K562 (cell line): ENCODE data around the gene PPP2R3B. TPM values are rescaled to one million over a fixed set of nuclear protein-coding genes. Genes with fewer than 3 reads are reported as not detected.
A peak's percentile ranks its signal among the peaks of the same experiment; 100 is the strongest.

Experiments used
- CBX1 ChIP-seq: sonication (generic); IDR thresholded peaks from 2 replicates; pipeline ENCODE4 v1.6.1; 2016; ENCODE audit warnings: antibody characterized with exemption, low read depth, mild to moderate bottlenecking
- CBX3 ChIP-seq, 2 experiments: IDR thresholded peaks; 1 replicate in 1 of 2; 2 replicates in 1 of 2; pipeline ENCODE4 v1.6.1; 2012; ENCODE audit warnings: inconsistent platforms in 2 of 2, low read length in 2 of 2, borderline replicate concordance in 1 of 2, control low read depth in 1 of 2
- ELF4 ChIP-seq: fragments of 450-650 bp; formaldehyde crosslinking; IDR thresholded peaks from 2 replicates; pipeline ENCODE4 v1.4.0; 2022; ENCODE audit warnings: missing genetic modification characterization
- FOXK1 ChIP-seq: sonication (generic); formaldehyde crosslinking; IDR thresholded peaks from 2 replicates; pipeline ENCODE4 v1.8.0; 2022; ENCODE audit warnings: missing genetic modification reagents, mild to moderate bottlenecking, borderline replicate concordance
- FUS ChIP-seq: fragments of 200-400 bp; formaldehyde crosslinking; optimal IDR thresholded peaks from 2 replicates; pipeline ENCODE3; 2017; ENCODE audit warnings: low read depth, low read length
- HIVEP1 ChIP-seq: fragments of 250-450 bp; sonication (Bioruptor Pico); IDR thresholded peaks from 2 replicates; pipeline ENCODE4 v1.4.0; 2020; ENCODE audit warnings: mild to moderate bottlenecking
- MLLT1 ChIP-seq, 2 experiments: fragments of 450-650 bp; IDR thresholded peaks; 2 replicates each; pipeline ENCODE4 v1.6.1; 2016
- MYC ChIP-seq, 2 experiments: fragments of 250-450 bp in 1 of 2; sonication (Bioruptor Pico) in 1 of 2; IDR thresholded peaks; 2 replicates each; pipeline versions ENCODE4 v1.5.1 to v1.6.1; 2012 to 2021; ENCODE audit warnings: low read depth in 2 of 2, borderline replicate concordance in 1 of 2, improper control_type of control experiment in 1 of 2, low read length in 1 of 2, mild to moderate bottlenecking in 1 of 2, moderate library complexity in 1 of 2
- NR2F6 ChIP-seq: fragments of 450-650 bp; formaldehyde crosslinking; IDR thresholded peaks from 2 replicates; pipeline ENCODE4 v1.4.0; 2020; ENCODE audit warnings: mild to moderate bottlenecking
- RAD51 ChIP-seq: fragments of 450-650 bp; IDR thresholded peaks from 2 replicates; pipeline ENCODE4 v1.7.1; 2016; ENCODE audit warnings: low read depth, mild to moderate bottlenecking, borderline replicate concordance
- RFX5 ChIP-seq: IDR thresholded peaks from 2 replicates; pipeline ENCODE4 v1.6.1; 2011; ENCODE audit warnings: low read depth, mild to moderate bottlenecking, improper control_type of control experiment, low read length
- SOX6 ChIP-seq: fragments of 450-650 bp; IDR thresholded peaks from 2 replicates; pipeline ENCODE4 v1.6.1; 2014; ENCODE audit warnings: mild to moderate bottlenecking
- TAF7 ChIP-seq: fragments of 450-650 bp; IDR thresholded peaks from 2 replicates; pipeline ENCODE4 v1.6.1; 2016; ENCODE audit warnings: missing genetic modification characterization, missing compliant biosample characterization
- TBL1XR1 ChIP-seq, 2 experiments: IDR thresholded peaks; 2 replicates each; pipeline ENCODE4 v1.6.1; 2012; ENCODE audit warnings: improper control_type of control experiment in 2 of 2, low read length in 2 of 2, mild to moderate bottlenecking in 1 of 2
- TSHZ1 ChIP-seq: fragments of 250-450 bp; sonication (Bioruptor Pico); IDR thresholded peaks from 2 replicates; pipeline ENCODE4 v1.4.0; 2020; ENCODE audit warnings: mild to moderate bottlenecking, moderate library complexity
- polyA plus RNA-seq, 8 experiments: library from polyadenylated mRNA; depleted of rRNA in 4 of 8; stranded (reverse) in 5 of 8; unstranded in 3 of 8; fragments of >200 nt; fragmentation: Nextera tagmentation in 2 of 8; fragmentation: Illumina TruSeq in 1 of 8; extraction: Ambion mirVana in 2 of 8; extraction: Trizol in 1 of 8; gene quantifications; 2 replicates each; pipeline versions ENCODE4 v1.2.1 to v1.2.3, GENCODE V29; 2011 to 2014; ENCODE audit warnings: inconsistent platforms in 1 of 8, missing spikeins in 1 of 8
- total RNA-seq, 7 experiments: library from RNA; depleted of rRNA in 6 of 7; stranded (reverse); fragments of >200 nt in 6 of 7; fragmentation: Illumina TruSeq in 2 of 7; extraction: Trizol in 2 of 7; gene quantifications; 2 replicates each; pipeline versions ENCODE4 v1.2.1 to v1.2.3, GENCODE V29; 2011 to 2021; ENCODE audit warnings: low replicate concordance in 1 of 7
- TF ChIP-seq, protein P1 (sequence below): fragments of 250-450 bp; sonication (Bioruptor Pico); IDR thresholded peaks from 2 replicates; pipeline ENCODE4 v1.4.0; 2020; ENCODE audit warnings: mild to moderate bottlenecking, moderate library complexity
- TF ChIP-seq, protein P2 (sequence below), 2 experiments: fragments of 450-650 bp; conservative IDR thresholded peaks; 2 replicates each; pipeline ENCODE4 v1.6.1; 2017; ENCODE audit warnings: mild to moderate bottlenecking in 2 of 2, moderate library complexity in 2 of 2
- TF ChIP-seq, protein P3 (sequence below): sonication (generic); formaldehyde crosslinking; IDR thresholded peaks from 2 replicates; pipeline ENCODE4 v1.8.0; 2022; ENCODE audit warnings: missing genetic modification reagents, mild to moderate bottlenecking, moderate library complexity, borderline replicate concordance

The PPP2R3B gene
- total and polyA plus RNA-seq, 9 of the 15 experiments (the other 6 are each of a cell fraction or from before 2014, with no cell fraction given), result 0.04 to 18.2 (median 8.2) TPM; not detected in 1

DNA sequence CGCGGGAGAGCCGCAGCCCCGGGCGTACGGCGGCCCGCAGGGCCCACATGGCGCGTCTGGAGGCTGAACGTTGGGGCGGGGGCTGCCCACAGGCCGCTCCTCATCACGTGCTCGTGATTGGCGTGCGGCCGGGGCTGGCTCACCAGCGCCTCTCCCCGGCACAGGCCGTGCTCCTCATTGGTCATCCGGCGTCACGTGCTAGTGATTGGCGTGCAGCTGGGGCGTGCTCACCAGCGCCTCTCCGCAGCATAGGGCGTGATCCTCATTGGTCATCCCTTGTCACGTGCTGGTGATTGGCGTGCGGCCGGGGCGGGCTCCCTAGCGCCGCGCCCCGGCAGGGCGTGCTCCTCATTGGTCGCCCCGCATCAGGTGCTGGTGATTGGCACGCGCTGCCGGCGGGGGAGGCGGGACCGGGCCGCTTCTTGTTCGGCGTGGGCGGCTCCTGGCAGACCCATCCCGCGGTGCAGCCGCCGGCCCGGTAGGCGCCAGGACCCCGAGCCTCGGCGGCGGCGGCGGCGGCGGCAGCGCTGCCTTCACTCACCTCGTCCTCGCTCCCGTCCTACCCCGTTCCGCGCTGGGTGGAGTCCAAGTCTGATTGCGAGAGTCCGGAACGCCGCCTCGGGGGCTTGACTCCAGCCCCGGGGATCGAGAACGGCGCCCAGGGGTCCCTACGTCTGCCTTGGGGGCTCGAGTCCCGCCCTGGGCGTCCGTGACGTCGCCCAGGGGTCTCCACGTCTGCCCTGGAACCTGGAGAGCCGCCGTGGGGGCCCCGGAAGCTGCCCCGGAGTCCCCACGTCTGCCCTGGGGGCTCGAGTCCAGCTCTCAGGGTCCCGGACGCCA lies 67.7 kb downstream of the PPP2R3B start, which contains the start of gene GTPBP6 (continued):
- TF ChIP-seq, protein P1, sequence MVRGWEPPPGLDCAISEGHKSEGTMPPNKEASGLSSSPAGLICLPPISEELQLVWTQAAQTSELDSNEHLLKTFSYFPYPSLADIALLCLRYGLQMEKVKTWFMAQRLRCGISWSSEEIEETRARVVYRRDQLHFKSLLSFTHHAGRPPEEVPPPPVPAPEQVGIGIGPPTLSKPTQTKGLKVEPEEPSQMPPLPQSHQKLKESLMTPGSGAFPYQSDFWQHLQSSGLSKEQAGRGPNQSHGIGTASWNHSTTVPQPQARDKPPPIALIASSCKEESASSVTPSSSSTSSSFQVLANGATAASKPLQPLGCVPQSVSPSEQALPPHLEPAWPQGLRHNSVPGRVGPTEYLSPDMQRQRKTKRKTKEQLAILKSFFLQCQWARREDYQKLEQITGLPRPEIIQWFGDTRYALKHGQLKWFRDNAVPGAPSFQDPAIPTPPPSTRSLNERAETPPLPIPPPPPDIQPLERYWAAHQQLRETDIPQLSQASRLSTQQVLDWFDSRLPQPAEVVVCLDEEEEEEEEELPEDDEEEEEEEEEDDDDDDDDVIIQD, result no peak
- no peak for TF ChIP-seq SOX6
- TF ChIP-seq HIVEP1 (CRISPR knock-in tag), result no peak
- TF ChIP-seq CBX3 (IDR thresholded peaks at IDR 0.05; ENCODE audit: borderline replicate concordance in 1 of 2, low read length in 2 of 2), result no peak; a peak in 1 of 3 replicates
- TF ChIP-seq RFX5, result no peak
- TF ChIP-seq TAF7 (tag), result no peak
- TF ChIP-seq CBX1, result no peak; the same call in 1 of the 2 replicates
- no peak for TF ChIP-seq FOXK1 (CRISPR knock-in tag)
- no peak for TF ChIP-seq NR2F6 (CRISPR knock-in tag)
- peak; percentile 99 for TF ChIP-seq RAD51
- TF ChIP-seq MYC (IDR thresholded peaks at IDR 0.05; ENCODE audit: low read depth, low read length), result peak; percentile 69
- no peak for TF ChIP-seq MYC (CRISPR knock-in tag; IDR thresholded peaks at IDR 0.05; ENCODE audit: borderline replicate concordance, low read depth)
- no peak for TF ChIP-seq FUS
- no peak for TF ChIP-seq TBL1XR1 (IDR thresholded peaks at IDR 0.05; ENCODE audit: low read length in 2 of 2)
- TF ChIP-seq, protein P2, sequence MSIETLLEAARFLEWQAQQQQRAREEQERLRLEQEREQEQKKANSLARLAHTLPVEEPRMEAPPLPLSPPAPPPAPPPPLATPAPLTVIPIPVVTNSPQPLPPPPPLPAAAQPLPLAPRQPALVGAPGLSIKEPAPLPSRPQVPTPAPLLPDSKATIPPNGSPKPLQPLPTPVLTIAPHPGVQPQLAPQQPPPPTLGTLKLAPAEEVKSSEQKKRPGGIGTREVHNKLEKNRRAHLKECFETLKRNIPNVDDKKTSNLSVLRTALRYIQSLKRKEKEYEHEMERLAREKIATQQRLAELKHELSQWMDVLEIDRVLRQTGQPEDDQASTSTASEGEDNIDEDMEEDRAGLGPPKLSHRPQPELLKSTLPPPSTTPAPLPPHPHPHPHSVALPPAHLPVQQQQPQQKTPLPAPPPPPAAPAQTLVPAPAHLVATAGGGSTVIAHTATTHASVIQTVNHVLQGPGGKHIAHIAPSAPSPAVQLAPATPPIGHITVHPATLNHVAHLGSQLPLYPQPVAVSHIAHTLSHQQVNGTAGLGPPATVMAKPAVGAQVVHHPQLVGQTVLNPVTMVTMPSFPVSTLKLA (conservative IDR thresholded peaks at IDR 0.05), result peak; percentile 91 to 92
- TF ChIP-seq ELF4 (CRISPR knock-in tag), result no peak
- TF ChIP-seq MLLT1 (IDR thresholded peaks at IDR 0.05), result no peak
- TF ChIP-seq TSHZ1 (CRISPR knock-in tag), result no peak
- TF ChIP-seq, protein P3, sequence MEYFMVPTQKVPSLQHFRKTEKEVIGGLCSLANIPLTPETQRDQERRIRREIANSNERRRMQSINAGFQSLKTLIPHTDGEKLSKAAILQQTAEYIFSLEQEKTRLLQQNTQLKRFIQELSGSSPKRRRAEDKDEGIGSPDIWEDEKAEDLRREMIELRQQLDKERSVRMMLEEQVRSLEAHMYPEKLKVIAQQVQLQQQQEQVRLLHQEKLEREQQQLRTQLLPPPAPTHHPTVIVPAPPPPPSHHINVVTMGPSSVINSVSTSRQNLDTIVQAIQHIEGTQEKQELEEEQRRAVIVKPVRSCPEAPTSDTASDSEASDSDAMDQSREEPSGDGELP (CRISPR knock-in tag), result peak; percentile 91
